Kidney capillary endothelial cell (primary cell): Measurements from ENCODE around the gene ZNF217.
A peak's percentile ranks its signal among the peaks of the same experiment; 100 is the strongest.
"Not testable (repeated sequence)": the region's sequence is repeated elsewhere in the genome, so short reads cannot be mapped to it uniquely, and the experiment has no call there.

ENCODE experiments used
- DNase-seq: peaks from one replicate; pipeline ENCODE4 v3.0.0-alpha.2; 2018; ENCODE audit warnings: low spot score

ZNF217 gene

GRCh38 chr20:53569005-53569404 is 24.6 kb downstream of the ZNF217 start:
- DNase-seq: no peak

- DNase-seq: no peak
These were observed 25.3 kb downstream of the ZNF217 start for GRCh38 chr20:53568351-53568750.

- DNase-seq: no peak
These were observed 26.2 kb downstream of the ZNF217 start for GRCh38 chr20:53567379-53567917.

GRCh38 chr20:53566623-53567022 is 27.0 kb downstream of the ZNF217 start:
- not testable (repeated sequence) for DNase-seq

GRCh38 chr20:53565254-53565653 is 28.4 kb downstream of the ZNF217 start:
- no peak for DNase-seq

- DNase-seq: not testable (repeated sequence)
These were observed 31.4 kb downstream of the ZNF217 start for GRCh38 chr20:53562104-53562764.

- no peak for DNase-seq
These were observed 32.1 kb downstream of the ZNF217 start for GRCh38 chr20:53561505-53561904.

GRCh38 chr20:53559816-53560215 is 33.8 kb downstream of the ZNF217 start:
- no peak for DNase-seq

GRCh38 chr20:53557130-53557529 is 36.5 kb downstream of the ZNF217 start:
- DNase-seq: no peak

GRCh38 chr20:53556267-53556897 is 37.3 kb downstream of the ZNF217 start:
- no peak for DNase-seq

GRCh38 chr20:53555816-53556215 is 37.8 kb downstream of the ZNF217 start:
- DNase-seq: no peak

- no peak for DNase-seq
These were observed 38.6 kb downstream of the ZNF217 start for GRCh38 chr20:53555081-53555480.

- DNase-seq: not testable (repeated sequence)
These were observed 41.1 kb downstream of the ZNF217 start for GRCh38 chr20:53552572-53552893.

- not testable (repeated sequence) for DNase-seq
These were observed 41.7 kb downstream of the ZNF217 start for GRCh38 chr20:53551719-53552571.

GRCh38 chr20:53550280-53551187 is 43.1 kb downstream of the ZNF217 start:
- no peak for DNase-seq

GRCh38 chr20:53547664-53548239 is 45.9 kb downstream of the ZNF217 start:
- peak; percentile 68 for DNase-seq

- DNase-seq: no peak
These were observed 54.1 kb downstream of the ZNF217 start for GRCh38 chr20:53539516-53539915.

GRCh38 chr20:53536382-53536781 is 57.3 kb downstream of the ZNF217 start:
- not testable (repeated sequence) for DNase-seq

GRCh38 chr20:53535878-53536277 is 57.8 kb downstream of the ZNF217 start:
- no peak for DNase-seq

GRCh38 chr20:53534037-53534436 is 59.6 kb downstream of the ZNF217 start:
- DNase-seq: no peak

- DNase-seq: no peak
These were observed 60.1 kb downstream of the ZNF217 start for GRCh38 chr20:53533500-53533899.
